ENCODE measurements around the gene MKNK1.
A peak's percentile ranks its signal among the peaks of the same experiment; 100 is the strongest.
"Not testable (repeated sequence)": the region's sequence is repeated elsewhere in the genome, so short reads cannot be mapped to it uniquely, and the experiment has no call there.

The MKNK1 gene

DNA sequence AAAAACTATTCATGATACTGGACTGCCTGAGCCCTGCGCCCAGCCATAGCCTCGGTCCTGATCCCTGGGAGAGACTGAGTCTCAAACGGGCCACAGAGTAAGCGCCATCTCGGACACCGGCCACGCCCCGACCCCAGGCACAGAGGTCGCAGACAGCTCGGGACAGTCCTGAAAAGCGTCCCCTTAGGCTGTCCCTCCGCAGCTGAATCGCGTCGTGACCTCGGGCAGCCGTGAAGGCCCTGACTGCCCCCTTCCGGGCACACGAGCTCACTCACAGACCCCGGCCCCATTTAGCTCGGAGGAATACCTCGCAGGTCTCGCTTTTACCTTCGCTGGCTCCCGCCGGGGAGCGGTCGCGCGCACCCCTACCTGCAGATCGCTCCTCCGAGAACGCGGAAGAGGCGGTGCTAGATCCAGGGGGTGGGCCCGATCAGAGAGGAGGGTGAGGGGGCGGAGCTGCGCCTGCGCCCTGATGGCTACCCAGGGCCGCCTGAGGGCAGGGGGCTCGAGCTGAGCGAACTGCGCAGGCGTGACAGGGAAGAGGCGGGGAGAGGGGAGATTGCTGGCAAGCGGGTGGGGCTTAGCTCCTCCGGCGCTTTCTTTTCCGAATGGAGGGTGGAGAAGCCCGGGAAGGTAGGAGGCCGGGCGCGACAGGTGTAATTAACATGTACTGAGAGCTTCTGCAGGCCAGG, at the start of gene MKNK1:
Gene MKNK1, minus strand, starts transcription at position 411 of the 692 bp plus-strand sequence. CDS start 20,941 bp downstream, outside the sequence.
- DNase-seq, result peak; percentile 98

DNA sequence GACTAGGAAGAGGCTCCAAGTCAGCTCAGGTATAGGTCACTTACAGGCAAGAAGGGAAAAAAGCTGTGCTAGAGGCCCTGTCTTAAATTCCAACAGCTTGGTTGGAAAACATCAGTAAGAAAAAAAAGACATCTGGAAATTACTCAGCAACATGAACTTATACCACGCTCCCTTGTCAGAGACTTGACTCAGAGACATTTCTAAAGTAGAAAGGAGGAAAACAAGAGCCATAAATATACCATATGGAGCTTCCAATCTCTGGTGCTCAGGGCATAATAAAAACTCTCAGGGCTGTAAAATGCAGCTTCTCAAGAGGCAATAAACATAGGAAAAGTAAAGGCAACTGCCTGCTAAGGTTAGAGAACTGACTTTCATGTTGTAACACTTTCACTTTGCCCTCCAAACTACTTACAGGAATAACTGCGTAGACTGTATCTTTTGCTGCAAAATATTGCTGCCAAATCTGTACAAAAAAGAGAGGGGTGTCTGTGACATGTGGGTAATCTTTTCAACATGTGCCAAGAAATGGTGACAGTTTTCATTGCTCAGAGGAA, 49.4 kb upstream of the MKNK1 start:
- no peak for DNase-seq

DNA sequence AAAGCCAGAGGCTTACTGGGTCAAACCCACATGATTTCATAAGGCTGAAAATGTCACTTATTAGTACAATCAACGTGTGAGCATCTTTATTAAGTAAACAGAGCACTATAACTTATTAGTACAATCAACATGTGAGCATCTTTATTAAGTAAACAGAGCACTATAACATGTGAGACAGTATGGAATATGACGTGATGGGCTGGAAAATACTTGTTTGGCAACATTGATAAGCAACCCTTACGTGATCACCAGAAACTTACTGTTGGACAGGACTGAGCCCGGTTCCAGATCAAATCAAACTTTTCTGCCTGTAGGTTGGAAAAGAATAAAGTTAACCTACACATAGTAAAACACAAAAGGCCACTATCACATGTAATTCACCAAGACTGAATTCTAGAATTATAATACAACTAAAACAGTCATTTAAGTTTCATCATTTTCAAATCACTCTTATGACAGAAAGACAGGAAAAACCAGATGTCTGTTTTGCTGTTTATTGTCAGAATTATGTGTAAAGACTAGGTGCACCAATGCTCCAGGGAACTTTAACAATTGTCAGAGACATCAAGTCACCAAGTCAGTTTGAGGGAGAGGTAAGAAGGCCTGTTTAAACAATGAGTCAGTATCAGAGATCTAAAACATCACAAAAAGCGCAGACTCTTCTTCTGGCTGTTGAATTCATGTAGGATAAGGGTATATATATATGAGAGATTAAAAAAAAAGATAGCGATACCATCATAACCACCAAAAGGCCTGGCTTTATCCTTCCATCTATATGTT, 48.4 kb upstream of the MKNK1 start:
- DNase-seq, result no peak

DNA sequence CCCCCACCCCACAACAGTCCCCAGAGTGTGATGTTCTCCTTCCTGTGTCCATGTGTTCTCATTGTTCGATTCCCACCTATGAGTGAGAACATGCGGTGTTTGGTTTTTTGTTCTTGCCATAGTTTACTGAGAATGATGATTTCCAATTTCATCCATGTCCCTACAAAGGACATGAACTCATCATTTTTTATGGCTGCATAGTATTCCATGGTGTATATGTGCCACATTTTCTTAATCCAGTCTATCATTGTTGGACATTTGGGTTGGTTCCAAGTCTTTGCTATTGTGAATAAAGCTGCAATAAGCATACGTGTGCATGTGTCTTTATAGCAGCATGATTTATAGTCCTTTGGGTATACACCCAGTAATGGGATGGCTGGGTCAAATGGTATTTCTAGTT, 47.1 kb upstream of the MKNK1 start:
- DNase-seq, result not testable (repeated sequence)

DNA sequence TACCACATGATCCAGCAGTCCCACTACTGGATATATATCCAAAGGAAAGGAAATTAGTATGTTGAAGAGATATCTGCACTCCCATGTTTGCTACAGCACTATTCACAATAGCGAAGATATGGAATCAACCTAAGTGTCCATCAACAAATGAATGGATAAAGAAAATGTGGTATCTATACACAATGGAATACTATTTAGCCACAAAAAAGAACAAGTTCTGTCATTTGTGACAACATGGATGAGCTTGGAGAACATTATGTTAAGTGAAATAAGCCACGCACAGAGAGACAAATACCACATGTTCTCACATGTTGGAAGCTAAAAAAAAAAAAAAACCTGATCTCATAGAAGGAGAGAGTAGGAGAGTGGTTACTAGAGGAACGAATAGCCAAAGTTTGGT, 46.4 kb upstream of the MKNK1 start:
- no peak for DNase-seq

DNA sequence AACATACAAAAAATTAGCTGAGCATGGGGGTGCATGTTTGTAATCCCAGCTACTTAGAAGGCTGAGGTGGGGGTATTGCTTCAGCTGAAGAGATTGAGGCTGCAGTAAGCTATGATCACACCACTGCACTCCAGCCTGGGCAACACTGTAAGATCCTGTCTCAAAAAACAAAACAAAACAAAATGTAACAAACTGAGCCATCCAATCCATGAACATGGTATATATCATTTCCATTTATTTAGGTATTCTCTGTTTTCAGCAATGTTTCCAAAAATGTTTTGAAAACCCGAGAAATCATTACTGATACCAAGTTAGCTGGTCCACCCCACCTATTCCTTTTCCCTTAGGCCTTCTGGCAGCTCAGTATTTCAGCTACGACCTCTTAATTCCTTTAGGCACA, 45.7 kb upstream of the MKNK1 start:
- DNase-seq, result no peak

DNA sequence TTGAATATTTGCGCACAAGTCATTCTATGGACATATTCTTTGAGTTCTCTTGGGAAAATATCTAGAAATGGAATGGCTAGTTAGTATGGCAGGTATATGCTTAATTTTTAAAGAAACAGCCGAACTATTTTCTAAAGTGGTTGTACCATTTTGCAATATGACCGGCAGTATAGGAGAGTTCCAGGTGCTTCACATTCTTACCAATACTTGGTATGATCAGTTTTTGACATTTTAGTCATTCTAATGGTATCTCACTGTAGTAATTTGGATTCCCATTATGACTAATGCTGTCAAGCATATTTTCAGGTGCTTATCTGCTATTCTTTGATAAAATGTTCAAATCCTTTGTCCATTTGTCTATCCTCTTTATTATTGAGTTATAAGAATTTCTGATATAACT, 43.5 kb upstream of the MKNK1 start:
- DNase-seq, result no peak

DNA sequence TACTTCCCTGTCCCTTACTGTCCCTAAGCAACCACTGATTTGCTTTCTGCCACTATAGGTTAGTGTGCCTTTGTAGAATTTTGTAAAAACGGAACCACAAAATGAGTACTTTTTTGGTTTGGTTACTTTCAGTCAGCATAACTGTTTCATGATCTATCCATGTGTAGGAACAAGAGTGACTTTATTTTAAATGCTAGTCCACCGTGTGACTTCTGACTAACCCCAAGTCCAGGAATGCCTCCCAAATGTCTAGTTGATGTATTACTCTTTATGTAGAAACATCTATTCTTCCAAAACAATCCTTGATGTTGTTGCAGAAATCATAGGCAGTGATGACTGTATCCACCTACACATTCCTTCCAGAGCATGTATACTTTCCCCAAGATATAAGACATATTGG, 42.8 kb upstream of the MKNK1 start:
- DNase-seq, result no peak

DNA sequence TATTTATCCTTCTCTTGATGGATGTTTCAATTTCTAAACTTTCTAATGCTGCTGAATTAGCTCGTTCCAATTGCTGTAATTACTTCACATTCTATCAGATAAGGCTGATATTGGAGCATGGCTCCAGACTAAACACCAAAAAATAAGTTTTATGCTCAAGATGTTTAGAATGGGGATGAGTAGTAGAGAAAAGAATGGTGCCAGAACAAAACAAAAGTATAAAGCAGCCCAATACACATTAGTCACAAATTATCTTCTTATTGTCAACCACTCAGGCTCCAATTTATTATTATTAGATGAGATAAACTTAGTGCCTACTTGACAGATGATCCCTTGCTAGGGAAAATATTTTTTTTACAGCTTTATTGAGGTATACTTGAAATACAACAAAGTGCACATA, 42.3 kb upstream of the MKNK1 start:
- no peak for DNase-seq

DNA sequence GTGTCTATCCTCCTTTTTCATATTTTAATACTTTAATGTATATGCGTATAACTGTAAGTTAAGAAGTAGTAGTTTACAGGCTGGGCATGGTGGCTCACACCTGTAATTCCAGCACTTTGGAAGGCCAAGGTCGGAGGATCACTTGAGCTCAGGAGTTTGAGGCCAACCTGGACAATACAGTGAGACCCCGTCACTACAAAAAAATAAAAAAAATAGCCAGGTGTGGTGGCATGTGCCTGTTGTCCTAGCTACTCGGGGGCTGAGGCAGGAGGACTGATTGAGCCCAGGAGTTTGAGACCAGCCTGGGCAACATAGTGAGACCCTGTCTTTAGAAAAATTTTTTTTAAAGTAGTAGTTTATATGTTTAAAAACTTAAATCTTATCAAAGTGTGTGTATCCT, 41.7 kb upstream of the MKNK1 start:
- no peak for DNase-seq

DNA sequence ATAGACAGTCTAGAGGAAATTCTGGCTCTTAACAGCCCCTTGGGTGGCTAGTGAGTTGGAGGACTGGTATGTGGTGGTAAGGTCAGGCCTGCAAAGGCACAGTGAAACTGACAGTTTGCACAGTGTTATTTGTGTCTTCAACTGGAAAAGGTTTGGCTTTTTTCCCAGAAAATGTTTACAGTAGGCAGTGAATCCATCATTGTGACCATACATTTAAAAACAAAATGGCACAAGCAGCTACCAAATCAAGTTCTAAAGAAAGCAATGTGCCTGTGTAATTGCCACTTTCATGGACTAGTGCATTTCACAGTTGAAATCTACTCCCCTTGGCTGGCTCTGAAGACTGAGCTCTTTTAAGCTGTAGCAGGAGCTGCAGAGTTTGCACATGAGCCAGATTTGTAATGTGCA, 39.3 kb upstream of the MKNK1 start:
- no peak for DNase-seq

DNA sequence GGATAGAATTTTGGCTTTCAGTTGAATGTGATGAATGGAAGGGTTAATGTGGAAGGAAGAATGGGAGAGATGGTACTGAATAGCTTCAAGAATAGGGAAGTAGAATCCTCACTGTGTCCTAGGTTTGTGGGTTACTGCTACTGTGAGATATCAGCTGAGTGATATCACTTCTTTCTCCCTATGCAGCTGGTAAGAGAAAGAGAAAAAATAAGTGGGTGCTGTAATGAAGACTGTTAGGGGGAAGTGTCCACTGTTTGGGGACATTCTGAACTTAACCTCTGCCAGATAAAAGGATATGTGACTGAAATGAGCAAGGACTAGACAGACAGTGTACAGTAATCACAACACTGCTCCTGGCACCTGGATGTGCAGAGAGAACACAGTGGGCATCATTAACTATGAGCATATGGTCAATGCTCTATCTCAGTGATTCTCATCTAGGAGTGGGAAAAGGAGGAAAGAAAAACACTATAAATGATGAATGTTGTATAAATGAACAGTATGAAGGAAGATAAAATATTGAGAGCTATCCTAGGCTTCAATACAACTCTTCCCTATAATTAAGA, 38.1 kb upstream of the MKNK1 start:
- no peak for DNase-seq

DNA sequence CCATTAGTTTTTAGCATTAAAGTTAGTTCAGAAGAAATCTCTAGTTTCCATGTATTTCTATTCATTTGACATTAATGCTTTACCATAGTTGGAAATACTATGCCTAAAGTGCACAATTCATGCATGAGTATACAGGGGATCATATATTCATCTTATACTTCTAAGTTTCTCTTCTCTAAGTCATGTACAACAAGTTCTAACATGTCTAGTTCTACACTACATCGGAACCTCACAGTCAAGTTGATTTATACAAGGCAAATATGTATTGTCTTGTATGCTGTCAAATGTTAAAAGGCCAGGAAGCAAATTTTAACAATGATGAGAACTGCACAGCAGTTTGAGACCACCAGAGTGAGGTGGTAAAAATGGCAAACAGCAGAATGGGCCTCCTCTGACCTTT, 35.5 kb upstream of the MKNK1 start:
- no peak for DNase-seq

DNA sequence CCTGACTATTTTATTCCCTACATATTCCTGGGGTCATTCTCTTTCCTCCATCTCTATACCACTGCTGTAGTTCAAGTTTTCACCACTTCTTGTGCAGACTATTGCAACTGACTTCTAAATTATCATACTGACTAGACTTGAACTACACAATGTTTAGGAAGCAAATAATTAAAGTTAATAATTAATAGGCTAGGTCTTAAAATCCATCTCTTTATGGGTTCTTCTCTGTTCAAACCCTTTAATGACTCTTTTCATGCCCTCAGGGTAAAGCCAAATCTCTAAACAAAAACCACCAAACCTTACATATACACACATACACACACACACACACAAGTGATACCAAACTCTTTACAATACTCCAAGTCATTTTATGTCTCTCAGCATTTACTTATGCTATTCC, 34.9 kb upstream of the MKNK1 start:
- DNase-seq, result no peak

DNA sequence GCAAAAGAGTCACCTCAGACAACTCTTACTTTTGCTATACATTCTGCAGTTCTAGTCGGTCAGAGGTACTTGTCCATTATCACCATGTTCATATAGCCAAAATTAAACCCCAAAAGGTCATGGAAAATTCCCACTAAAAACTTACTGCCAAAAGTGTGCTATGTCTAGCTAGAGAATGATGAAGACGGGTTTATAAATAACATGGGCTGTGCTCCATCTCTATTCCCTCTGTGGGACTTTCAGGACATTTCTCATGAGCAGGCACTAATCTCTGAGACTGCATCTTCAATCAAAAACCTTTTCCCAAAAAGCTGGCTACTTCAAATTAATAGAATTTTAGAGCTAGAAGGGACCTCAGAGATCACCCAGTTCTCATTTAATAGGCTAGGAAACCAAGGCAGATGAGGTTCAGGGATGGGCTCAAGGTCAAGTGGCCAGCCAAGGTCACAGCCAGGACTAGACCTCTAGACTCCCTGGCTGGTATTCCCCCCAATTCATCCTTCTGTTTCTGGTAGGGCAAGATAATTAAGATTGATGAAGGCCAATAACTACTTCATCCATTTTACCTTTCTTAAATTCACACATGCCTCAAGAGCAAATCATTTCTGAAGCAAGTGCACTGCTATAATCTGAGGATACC, 33.5 kb upstream of the MKNK1 start:
- DNase-seq, result no peak

DNA sequence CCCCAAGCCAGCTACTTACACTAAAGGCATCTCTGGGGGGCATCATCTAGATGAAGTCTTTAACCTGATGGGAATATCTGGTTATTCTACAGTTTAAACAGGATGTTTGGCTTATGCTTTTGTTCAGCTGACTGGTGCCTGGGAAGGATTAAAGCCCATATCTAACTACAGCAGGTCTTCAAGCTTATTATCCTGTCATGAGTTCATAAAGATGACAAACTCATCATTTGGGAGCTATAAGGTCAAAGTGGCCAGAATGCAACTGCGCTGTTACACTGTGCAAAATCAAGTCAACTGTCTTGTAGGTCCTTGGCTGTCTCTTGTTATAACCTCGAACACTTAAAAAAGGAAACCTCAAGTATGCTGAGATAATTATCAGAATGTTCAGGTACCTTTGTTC, 31.1 kb upstream of the MKNK1 start:
- DNase-seq, result no peak

DNA sequence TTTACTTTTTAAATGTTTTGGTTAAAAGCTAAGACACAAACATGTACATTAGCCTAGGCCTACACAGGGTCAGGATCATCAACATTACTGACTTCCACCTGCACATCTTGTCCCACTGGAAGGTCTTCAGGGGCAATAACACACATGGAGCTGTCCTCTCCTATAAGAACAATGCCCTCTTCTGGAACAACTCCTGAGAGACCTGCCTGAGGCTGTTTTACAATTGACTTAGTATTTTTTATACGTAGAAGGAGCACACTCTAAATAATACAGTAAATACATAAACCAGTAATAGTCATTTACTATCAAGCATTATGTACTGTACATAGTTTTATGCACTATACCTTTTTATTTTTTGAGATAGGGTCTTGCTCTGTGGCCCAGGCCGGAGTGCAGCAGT, 26.7 kb upstream of the MKNK1 start:
- DNase-seq, result no peak

DNA sequence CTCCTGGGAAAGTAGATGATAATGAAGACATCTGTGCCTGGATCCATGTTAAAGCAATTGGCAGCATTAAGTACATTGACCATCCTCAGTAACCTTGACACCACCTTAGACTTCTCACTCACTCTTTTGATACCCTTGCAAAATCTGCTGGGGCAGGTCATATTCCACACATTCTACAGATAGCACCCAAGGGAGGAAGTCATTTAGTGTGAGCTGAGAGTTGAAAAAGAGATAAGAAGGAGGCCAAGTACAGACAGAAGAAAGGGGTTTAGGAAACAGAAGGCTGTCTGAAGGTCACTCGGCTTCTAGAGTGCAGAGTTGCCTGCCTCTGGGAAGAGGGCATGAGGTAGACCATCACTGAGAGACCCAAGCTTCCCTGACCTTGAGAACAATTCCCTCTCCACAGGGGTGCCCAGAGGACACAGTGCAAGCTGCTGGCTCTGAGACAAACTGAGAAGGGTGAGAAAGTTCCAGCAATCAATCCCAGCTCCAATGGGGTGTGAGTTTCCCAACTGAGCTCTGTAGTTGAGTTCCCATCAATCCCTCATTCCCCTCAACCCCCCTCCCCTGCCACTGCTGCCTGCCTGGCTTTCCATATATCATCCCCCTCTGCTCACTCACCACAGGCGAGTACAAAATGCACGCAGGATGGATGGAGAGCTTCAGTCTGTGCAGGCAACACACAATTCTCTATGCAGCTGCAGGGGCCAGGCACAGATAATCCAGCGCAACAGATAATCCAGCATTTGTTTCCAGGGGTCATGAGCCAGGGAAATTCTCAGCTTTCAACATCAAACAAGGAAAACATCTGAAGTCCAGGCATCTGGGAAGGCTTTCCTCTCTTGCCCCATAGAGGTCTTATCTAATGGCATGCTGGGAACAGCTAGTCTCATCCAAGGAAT, 19.9 kb upstream of the MKNK1 start:
- no peak for DNase-seq

DNA sequence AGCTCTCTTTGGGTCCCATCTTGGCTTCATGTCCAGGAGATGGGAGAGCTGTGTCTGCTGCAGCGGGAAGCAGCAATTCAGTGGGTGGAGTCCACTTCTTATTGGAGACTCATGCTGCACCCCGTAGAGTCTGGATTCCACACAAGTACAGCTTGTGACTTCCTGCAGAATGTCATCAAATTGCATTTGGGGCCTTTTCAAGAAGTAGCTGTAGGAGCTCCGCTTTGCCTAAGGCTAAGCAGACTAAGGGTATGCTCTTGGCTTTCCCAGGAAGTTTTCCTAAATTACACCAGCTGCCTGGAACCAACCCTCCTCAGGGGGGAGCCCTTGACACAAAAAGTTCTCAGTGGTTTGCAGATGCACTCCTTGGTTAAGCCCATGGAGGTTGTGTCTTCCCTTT, 18.3 kb upstream of the MKNK1 start:
- no peak for DNase-seq

DNA sequence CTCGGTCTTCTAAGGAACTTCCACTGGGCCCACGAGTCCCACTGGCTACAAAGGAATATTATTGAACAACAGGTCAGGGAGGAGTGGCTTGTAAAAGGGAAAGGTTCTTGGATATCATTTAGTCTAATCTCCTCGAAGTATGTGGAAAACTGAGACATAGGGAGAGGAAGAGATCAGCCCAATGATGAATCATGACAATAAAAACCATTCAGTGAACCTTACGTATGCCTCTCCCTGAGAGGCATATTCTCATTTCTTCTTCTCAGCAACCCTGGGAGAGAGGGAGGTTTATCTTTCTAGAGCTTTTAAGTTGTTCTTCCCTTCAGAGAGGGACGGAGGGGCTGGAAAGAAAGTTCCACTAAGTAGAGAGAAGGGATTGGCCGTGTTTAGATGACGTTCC, 17.9 kb upstream of the MKNK1 start:
- DNase-seq, result no peak

DNA sequence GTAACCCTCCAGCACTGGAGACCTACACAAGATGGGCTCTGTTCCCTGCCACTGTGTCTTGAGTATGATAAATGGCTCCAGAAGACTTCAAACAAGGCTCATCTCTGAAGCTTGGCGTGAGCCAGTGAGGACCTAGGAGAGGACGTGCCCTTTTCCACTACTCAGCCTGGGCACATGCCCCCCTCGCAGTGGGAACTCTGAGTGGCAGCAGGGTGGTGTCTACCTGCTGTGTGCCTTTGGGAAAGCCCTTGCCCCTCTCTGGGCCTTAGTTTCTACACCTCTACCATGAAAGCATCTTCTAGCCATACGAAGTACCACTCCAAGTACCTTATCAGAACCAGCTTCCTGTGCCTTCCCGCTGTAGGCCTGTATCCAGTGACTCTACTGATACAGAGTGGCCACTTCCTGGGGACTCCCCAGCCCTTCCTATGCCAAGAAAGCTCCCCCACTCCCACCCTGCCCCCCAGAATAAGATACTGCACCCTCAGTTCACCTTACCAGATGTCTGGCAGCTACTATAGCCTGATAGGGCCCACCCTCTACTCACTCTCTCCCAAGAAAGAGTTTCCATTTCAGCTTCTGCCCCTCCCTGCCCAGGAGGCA, 15.7 kb upstream of the MKNK1 start:
- no peak for DNase-seq

Measured in activated gamma-delta T cell treated with Interleukin-2 at 50 U/mL for 16 hours (primary cell).